Sigmoid colon (tissue), 4 donors: ENCODE measurements around the gene SMIM23.

Experiments
- CTCF ChIP-seq, 4 experiments: fragments of 450-650 bp in 3 of 4; fragments of 200-600 bp in 1 of 4; IDR thresholded peaks; one replicate each; pipeline ENCODE4 v1.5.1; 2016 to 2019; ENCODE audit warnings: antibody characterized with exemption in 4 of 4, mild to moderate bottlenecking in 3 of 4, moderate library complexity in 2 of 4
- EP300 ChIP-seq, 4 donors: sonication (generic); formaldehyde crosslinking; IDR thresholded peaks; one replicate each; pipeline ENCODE4 v1.6.1; 2017; ENCODE audit warnings: antibody characterized with exemption in 4 of 4
- POLR2AphosphoS5 ChIP-seq, 4 donors: sonication (generic); formaldehyde crosslinking; IDR thresholded peaks; one replicate each; pipeline ENCODE4 v1.6.1; 2017; ENCODE audit warnings: antibody characterized with exemption in 4 of 4

GRCh38 chr5:171749365-171749764, 36.3 kb upstream of the SMIM23 start:
- TF ChIP-seq POLR2AphosphoS5 (IDR thresholded peaks at IDR 0.05): no peak
- no peak for TF ChIP-seq CTCF (IDR thresholded peaks at IDR 0.05)
- no peak for TF ChIP-seq EP300 (IDR thresholded peaks at IDR 0.05)
